Breast epithelium (tissue), 4 donors: Measurements from ENCODE around the gene RPS27. TPM values are rescaled to one million over a fixed set of nuclear protein-coding genes. Genes with fewer than 3 reads are reported as not detected.
"Not testable (repeated sequence)": the region's sequence is repeated elsewhere in the genome, so short reads cannot be mapped to it uniquely, and the experiment has no call there.

ENCODE experiments used
- DNase-seq, 2 donors: peaks; one replicate each; pipeline ENCODE4 v3.0.0-alpha.2; 2019; ENCODE audit warnings: low spot score in 2 of 2
- H3K27ac ChIP-seq, 2 donors: fragments of 200-600 bp; sonication (generic) in 1 of 2; one replicate each; pipeline ENCODE4 v1.5.1; 2016 to 2019; ENCODE audit warnings: mild to moderate bottlenecking in 1 of 2
- H3K27me3 ChIP-seq, 2 donors: fragments of 200-600 bp; sonication (generic) in 1 of 2; one replicate each; pipeline versions ENCODE4 v1.5.1 to v1.6.0; 2017 to 2019; ENCODE audit warnings: control low read depth in 1 of 2, mild to moderate bottlenecking in 1 of 2
- H3K36me3 ChIP-seq: fragments of 200-600 bp; one replicate; pipeline ENCODE4 v1.5.1; 2019
- H3K4me1 ChIP-seq, 2 donors: fragments of 200-600 bp; sonication (generic); one replicate each; pipeline ENCODE4 v1.5.1; 2016 to 2019; ENCODE audit warnings: control low read depth in 1 of 2
- H3K4me3 ChIP-seq, 3 donors: fragments of 200-600 bp; sonication (generic); 1 replicate in 2 of 3; 2 replicates in 1 of 3; pipeline ENCODE4 v1.5.1; 2016 to 2019; ENCODE audit warnings: mild to moderate bottlenecking in 3 of 3, moderate library complexity in 2 of 3
- H3K9me3 ChIP-seq, 2 donors: fragments of 200-600 bp; sonication (generic) in 1 of 2; one replicate each; pipeline ENCODE4 v1.5.1; 2016 to 2019; ENCODE audit warnings: control low read depth in 1 of 2
- POLR2A ChIP-seq: fragments of 450-650 bp; IDR thresholded peaks from one replicate; pipeline ENCODE4 v1.6.1; 2016; ENCODE audit warnings: antibody characterized with exemption, mild to moderate bottlenecking, moderate library complexity
- POLR2AphosphoS5 ChIP-seq, 3 donors: sonication (generic); formaldehyde crosslinking; IDR thresholded peaks; one replicate each; pipeline ENCODE4 v1.6.1; 2017; ENCODE audit warnings: antibody characterized with exemption in 3 of 3
- intact Hi-C: fragments of 100-400 bp; cut with DNase I; formaldehyde crosslinking; loops from one replicate; pipeline ENCODE4 v1.15.1; 2023; ENCODE audit warnings: low total_unique reads
- total RNA-seq, 3 donors: library from RNA; depleted of rRNA; stranded (reverse); fragments of >200 nt; gene quantifications; one replicate each; pipeline ENCODE4 v1.1.0, GENCODE V29; 2016
- TF ChIP-seq, protein P1 (sequence below), 3 donors: fragments of 450-650 bp; IDR thresholded peaks; one replicate each; pipeline ENCODE4 v1.5.1; 2016 to 2017; ENCODE audit warnings: antibody characterized with exemption in 3 of 3, mild to moderate bottlenecking in 3 of 3, moderate library complexity in 3 of 3

Gene RPS27
- total RNA-seq, 3 donors from 2014 or later = 2,845 to 3,909 (median 3,226) TPM

DNA sequence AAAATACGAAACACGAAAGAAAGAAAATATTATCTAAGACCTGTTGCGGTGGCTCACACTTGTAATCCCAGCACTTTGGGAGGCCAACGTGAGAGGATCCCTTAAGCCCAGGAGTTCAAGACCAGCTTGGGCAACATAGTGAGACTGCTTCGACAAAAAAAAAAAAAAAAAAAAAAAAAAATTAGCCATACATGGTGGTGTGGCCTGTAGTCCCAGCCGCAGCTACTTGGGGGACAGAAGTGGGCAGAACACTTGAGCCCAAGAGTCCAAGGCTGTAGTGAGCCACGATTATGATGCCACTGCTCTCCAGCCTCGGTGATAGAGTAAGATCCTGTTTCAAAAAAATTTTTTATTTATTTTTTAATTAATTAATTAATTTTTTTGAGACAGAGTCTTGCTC lies 2.9 kb upstream of the RPS27 start:
- H3K36me3 ChIP-seq = no peaks in the 10 kb centered on the region

DNA sequence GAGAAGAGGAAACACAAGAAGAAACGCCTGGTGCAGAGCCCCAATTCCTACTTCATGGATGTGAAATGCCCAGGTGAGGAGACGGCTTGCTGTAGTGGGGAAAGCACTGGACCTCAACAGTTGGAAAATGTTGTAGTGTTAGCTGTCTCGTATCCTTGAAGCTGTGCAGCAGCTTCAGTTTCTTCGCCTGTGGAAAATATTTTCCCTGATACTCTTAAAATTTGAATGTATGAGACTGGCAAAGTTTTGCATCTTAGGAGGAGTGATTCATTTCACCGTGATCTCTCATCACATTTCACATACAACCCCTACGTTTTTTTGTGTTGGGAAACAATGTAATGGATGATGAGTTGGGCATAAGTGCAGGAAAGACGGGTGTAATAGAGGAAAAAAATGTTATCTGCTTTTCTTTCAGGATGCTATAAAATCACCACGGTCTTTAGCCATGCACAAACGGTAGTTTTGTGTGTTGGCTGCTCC lies 629 bp downstream of the RPS27 start:
- Histone ChIP-seq H3K36me3 (no peaks in the 10 kb centered on the region), H3K27me3 (no peaks in the 10 kb centered on the region), H3K27ac (peak overlapping the region; percentile 94 to 96), H3K4me3 (peak overlapping the region; percentile 69 to 86 (median 85)), H3K9me3 (no peaks in the 10 kb centered on the region), H3K4me1 (peaks cover 8% of the 10 kb centered on the region in 2 donors)
- no peak for DNase-seq
- intact Hi-C loops = no loop called here
- TF ChIP-seq POLR2A (no peak), POLR2AphosphoS5 (IDR thresholded peaks at IDR 0.05) (no peak)
- TF ChIP-seq, protein P1, sequence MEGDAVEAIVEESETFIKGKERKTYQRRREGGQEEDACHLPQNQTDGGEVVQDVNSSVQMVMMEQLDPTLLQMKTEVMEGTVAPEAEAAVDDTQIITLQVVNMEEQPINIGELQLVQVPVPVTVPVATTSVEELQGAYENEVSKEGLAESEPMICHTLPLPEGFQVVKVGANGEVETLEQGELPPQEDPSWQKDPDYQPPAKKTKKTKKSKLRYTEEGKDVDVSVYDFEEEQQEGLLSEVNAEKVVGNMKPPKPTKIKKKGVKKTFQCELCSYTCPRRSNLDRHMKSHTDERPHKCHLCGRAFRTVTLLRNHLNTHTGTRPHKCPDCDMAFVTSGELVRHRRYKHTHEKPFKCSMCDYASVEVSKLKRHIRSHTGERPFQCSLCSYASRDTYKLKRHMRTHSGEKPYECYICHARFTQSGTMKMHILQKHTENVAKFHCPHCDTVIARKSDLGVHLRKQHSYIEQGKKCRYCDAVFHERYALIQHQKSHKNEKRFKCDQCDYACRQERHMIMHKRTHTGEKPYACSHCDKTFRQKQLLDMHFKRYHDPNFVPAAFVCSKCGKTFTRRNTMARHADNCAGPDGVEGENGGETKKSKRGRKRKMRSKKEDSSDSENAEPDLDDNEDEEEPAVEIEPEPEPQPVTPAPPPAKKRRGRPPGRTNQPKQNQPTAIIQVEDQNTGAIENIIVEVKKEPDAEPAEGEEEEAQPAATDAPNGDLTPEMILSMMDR (IDR thresholded peaks at IDR 0.05) = no peak

More for the DNA sequence above, 2.9 kb upstream of the RPS27 start:
- Histone ChIP-seq H3K27ac (no peak overlapping the region), H3K27me3 (no peaks in the 10 kb centered on the region), H3K4me1 (peaks cover 5 to 15% of the 10 kb centered on the region in 2 donors), H3K4me3 (no peak overlapping the region), H3K9me3 (no peaks in the 10 kb centered on the region)
- TF ChIP-seq POLR2AphosphoS5 (IDR thresholded peaks at IDR 0.05) (no peak), POLR2A (no peak)
- DNase-seq = no peak
- intact Hi-C loops = no loop called here

DNA sequence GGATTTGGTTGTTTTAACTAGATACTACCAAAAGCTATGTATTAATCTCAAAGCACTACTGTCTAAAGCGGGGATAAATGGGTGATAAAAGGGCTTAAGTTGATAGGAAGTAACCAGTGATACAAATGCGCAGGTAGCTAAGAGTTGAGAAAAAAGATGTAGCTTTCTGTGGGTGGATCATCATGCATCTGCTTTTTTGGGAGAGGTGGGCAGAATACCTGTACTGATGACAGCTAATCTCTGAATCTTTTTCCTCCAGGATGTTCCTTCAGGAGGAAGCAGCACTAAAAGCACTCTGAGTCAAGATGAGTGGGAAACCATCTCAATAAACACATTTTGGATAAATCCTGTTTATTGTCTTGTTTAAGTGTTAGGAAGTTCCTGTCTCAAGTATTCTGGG lies 1.2 kb downstream of the RPS27 start:
- no peak for DNase-seq
- intact Hi-C loops = no loop called here
- TF ChIP-seq, protein P1 (IDR thresholded peaks at IDR 0.05) = no peak
- TF ChIP-seq POLR2A (no peak), POLR2AphosphoS5 (IDR thresholded peaks at IDR 0.05) (no peak)
- H3K36me3 ChIP-seq = no peaks in the 10 kb centered on the region
- no peaks in the 10 kb centered on the region for H3K27me3 ChIP-seq
- peak overlapping the region; percentile 94 to 96 for H3K27ac ChIP-seq
- peaks cover 8% of the 10 kb centered on the region in 2 donors for H3K4me1 ChIP-seq
- peak overlapping the region; percentile 69 to 86 (median 85) for H3K4me3 ChIP-seq
- H3K9me3 ChIP-seq = no peaks in the 10 kb centered on the region

- Histone ChIP-seq H3K27ac (no peak overlapping the region), H3K4me3 (no peak overlapping the region), H3K9me3 (no peaks in the 10 kb centered on the region), H3K36me3 (no peaks in the 10 kb centered on the region), H3K4me1 (peaks cover 5 to 8% of the 10 kb centered on the region in 2 donors), H3K27me3 (no peaks in the 10 kb centered on the region)
- intact Hi-C loops = no loop called here
- no peak for TF ChIP-seq POLR2AphosphoS5 (IDR thresholded peaks at IDR 0.05)
- TF ChIP-seq, protein P1 (IDR thresholded peaks at IDR 0.05) = no peak
- TF ChIP-seq POLR2A = no peak
- DNase-seq = no peak
Observed at GRCh38 chr1:153995202-153995601, 4.6 kb downstream of the RPS27 start.

DNA sequence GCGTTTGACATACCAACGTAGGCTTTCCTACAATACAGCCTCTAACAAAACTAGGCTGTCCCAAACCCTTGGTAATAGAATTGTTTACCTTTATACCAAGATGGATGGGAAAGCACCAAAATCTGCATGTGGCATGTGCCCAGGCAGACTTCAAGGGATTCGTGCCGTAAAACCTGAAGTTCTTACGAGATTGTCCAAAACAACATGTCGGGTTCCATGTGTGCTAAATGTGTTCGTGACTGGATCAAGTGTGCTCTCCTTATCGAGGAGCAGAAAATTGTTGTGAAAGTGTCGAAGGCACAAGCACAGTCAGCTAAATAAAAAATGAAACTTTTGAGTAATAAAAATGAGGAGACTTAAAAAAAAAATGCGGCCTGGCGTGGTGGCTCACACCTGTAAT lies 5.1 kb downstream of the RPS27 start:
- Histone ChIP-seq H3K27ac (no peak overlapping the region), H3K36me3 (no peaks in the 10 kb centered on the region), H3K4me3 (no peak overlapping the region), H3K9me3 (no peaks in the 10 kb centered on the region), H3K27me3 (no peaks in the 10 kb centered on the region), H3K4me1 (peaks cover 5 to 8% of the 10 kb centered on the region in 2 donors)
- intact Hi-C loops = no loop called here
- no peak for DNase-seq
- TF ChIP-seq, protein P1 (IDR thresholded peaks at IDR 0.05) = no peak
- TF ChIP-seq POLR2AphosphoS5 (IDR thresholded peaks at IDR 0.05) (no peak), POLR2A (no peak)

GRCh38 chr1:153996882-153997281 lies 6.3 kb downstream of the RPS27 start:
- H3K36me3 ChIP-seq, H3K9me3 ChIP-seq, H3K4me1 ChIP-seq, H3K27me3 ChIP-seq, intact Hi-C loops, DNase-seq, H3K27ac ChIP-seq, H3K4me3 ChIP-seq: not testable (repeated sequence)
